Upper lobe of left lung (tissue), 6 donors: ENCODE measurements around the gene SLC25A44. TPM values are rescaled to one million over a fixed set of nuclear protein-coding genes. Genes with fewer than 3 reads are reported as not detected.

ENCODE experiments used
- ATAC-seq, 2 donors: fragments of 200-7000 bp; cut with Tn5 transposase; one replicate each; pipeline ENCODE4 v1.9.1; 2022; ENCODE audit warnings: mild to moderate bottlenecking in 2 of 2, moderate library complexity in 2 of 2; ENCODE audit not compliant: low FRiP score in 2 of 2
- DNase-seq, 2 donors: peaks; one replicate each; pipeline ENCODE4 v3.0.0-alpha.2; 2019 to 2020
- H3K27ac ChIP-seq, 4 donors: fragments of 200-600 bp; sonication (generic); one replicate each; pipeline ENCODE4 v1.5.1; 2016 to 2019
- H3K27me3 ChIP-seq, 4 donors: fragments of 200-600 bp; sonication (generic); one replicate each; pipeline ENCODE4 v1.5.1; 2017 to 2019
- H3K36me3 ChIP-seq, 4 donors: fragments of 200-600 bp; sonication (generic); one replicate each; pipeline ENCODE4 v1.5.1; 2016 to 2019
- H3K4me1 ChIP-seq, 4 donors: fragments of 200-600 bp; sonication (generic); one replicate each; pipeline ENCODE4 v1.5.1; 2018 to 2019
- H3K4me3 ChIP-seq, 4 donors: fragments of 200-600 bp; sonication (generic); one replicate each; pipeline ENCODE4 v1.5.1; 2017 to 2019; ENCODE audit warnings: mild to moderate bottlenecking in 2 of 4, moderate library complexity in 1 of 4
- H3K9me3 ChIP-seq, 4 donors: fragments of 200-600 bp; sonication (generic); one replicate each; pipeline ENCODE4 v1.5.1; 2018 to 2019
- CTCF ChIP-seq, 6 experiments: fragments of 450-650 bp in 4 of 6; fragments of 200-600 bp in 2 of 6; sonication (generic) in 2 of 6; IDR thresholded peaks; one replicate each; pipeline ENCODE4 v1.5.1; 2016 to 2019; ENCODE audit warnings: antibody characterized with exemption in 6 of 6
- EP300 ChIP-seq, 4 donors: sonication (generic); formaldehyde crosslinking; IDR thresholded peaks; one replicate each; pipeline ENCODE4 v1.5.1; 2017; ENCODE audit warnings: antibody characterized with exemption in 4 of 4, control low read depth in 2 of 4
- POLR2A ChIP-seq, 4 donors: fragments of 450-650 bp; IDR thresholded peaks; one replicate each; pipeline ENCODE4 v1.5.1; 2016 to 2017; ENCODE audit warnings: antibody characterized with exemption in 4 of 4, mild to moderate bottlenecking in 2 of 4
- POLR2AphosphoS5 ChIP-seq, 2 donors: sonication (generic); formaldehyde crosslinking; IDR thresholded peaks; one replicate each; pipeline ENCODE4 v1.5.1; 2017; ENCODE audit warnings: antibody characterized with exemption in 2 of 2
- WGBS, 2 donors: methylation state at CpG; one replicate each; pipeline ENCODE4 v1.1.5; 2017 to 2018; 5-methylcytosine and 5-hydroxymethylcytosine counted together
- total RNA-seq, 6 donors: library from RNA; depleted of rRNA in 4 of 6; stranded (reverse); fragments of >200 nt in 4 of 6; gene quantifications; one replicate each; pipeline versions ENCODE4 v1.1.0 to v1.2.1, GENCODE V29; 2016 to 2021
- donor health status: DM: no; HTN: no; CAD: no; lungs with moderate emphysema.
- donor health status: DM: no; HTN: yes; CAD: no; lungs with severe emphysema.

Gene SLC25A44
- total RNA-seq, 6 donors from 2014 or later, result 11.0 to 27.4 (median 21.1) TPM

GRCh38 chr1:156236164-156236563 lies 42.3 kb downstream of the SLC25A44 start:
- no peak for ATAC-seq
- peaks cover 43 to 70% (median 60%) of the 10 kb centered on the region in 4 donors for H3K36me3 ChIP-seq
- TF ChIP-seq POLR2AphosphoS5 (IDR thresholded peaks at IDR 0.05) (no peak), EP300 (IDR thresholded peaks at IDR 0.05) (no peak), CTCF (IDR thresholded peaks at IDR 0.05) (no peak), POLR2A (IDR thresholded peaks at IDR 0.05) (no peak)
- DNase-seq, result no peak
- H3K4me3 ChIP-seq, result no peak overlapping the region
- WGBS, 2 donors, result 89 to 94% methylated on average over 5 to 12 of the region's 12 CpGs
- no peak overlapping the region for H3K27ac ChIP-seq
- no peaks in the 10 kb centered on the region for H3K4me1 ChIP-seq
- H3K9me3 ChIP-seq, result no peaks in the 10 kb centered on the region
- no peaks in the 10 kb centered on the region for H3K27me3 ChIP-seq

- WGBS, 2 donors, result 89 to 94% methylated on average over 5 of the region's 5 CpGs
- peaks cover 43 to 80% (median 64%) of the 10 kb centered on the region in 4 donors for H3K36me3 ChIP-seq
- no peaks in the 10 kb centered on the region for H3K9me3 ChIP-seq
- H3K27ac ChIP-seq, result no peak overlapping the region
- TF ChIP-seq CTCF (IDR thresholded peaks at IDR 0.05) (no peak), EP300 (IDR thresholded peaks at IDR 0.05) (no peak), POLR2AphosphoS5 (IDR thresholded peaks at IDR 0.05) (no peak), POLR2A (IDR thresholded peaks at IDR 0.05) (no peak)
- H3K27me3 ChIP-seq, result no peaks in the 10 kb centered on the region
- no peak for DNase-seq
- no peak for ATAC-seq
- H3K4me1 ChIP-seq, result no peaks in the 10 kb centered on the region
- H3K4me3 ChIP-seq, result no peak overlapping the region
Observed at GRCh38 chr1:156238248-156238647, 44.3 kb downstream of the SLC25A44 start.

- no peaks in the 10 kb centered on the region for H3K9me3 ChIP-seq
- peaks cover 9 to 16% (median 15%) of the 10 kb centered on the region in 4 donors for H3K4me1 ChIP-seq
- DNase-seq (no peak), ATAC-seq (no peak)
- TF ChIP-seq POLR2AphosphoS5 (IDR thresholded peaks at IDR 0.05), result no peak
- TF ChIP-seq CTCF (IDR thresholded peaks at IDR 0.05), result no peak
- TF ChIP-seq POLR2A (IDR thresholded peaks at IDR 0.05), result no peak
- TF ChIP-seq EP300 (IDR thresholded peaks at IDR 0.05), result no peak
- H3K27me3 ChIP-seq, result peaks cover 0 to 8% (median 0%) of the 10 kb centered on the region in 4 donors
- no peak overlapping the region for H3K27ac ChIP-seq
- 59 to 69% methylated on average over 13 to 15 of the region's 15 CpGs for WGBS, 2 donors
- peaks cover 25 to 60% (median 39%) of the 10 kb centered on the region in 4 donors for H3K36me3 ChIP-seq
- no peak overlapping the region for H3K4me3 ChIP-seq
Observed at GRCh38 chr1:156241311-156241811, 47.5 kb downstream of the SLC25A44 start.

- DNase-seq (no peak), ATAC-seq (no peak)
- H3K4me1 ChIP-seq, result peaks cover 9 to 22% (median 19%) of the 10 kb centered on the region in 4 donors
- H3K27ac ChIP-seq, result no peak within 1 kb of the TSS
- TF ChIP-seq CTCF (IDR thresholded peaks at IDR 0.05), result no peak
- no peak for TF ChIP-seq EP300 (IDR thresholded peaks at IDR 0.05)
- no peak for TF ChIP-seq POLR2A (IDR thresholded peaks at IDR 0.05)
- TF ChIP-seq POLR2AphosphoS5 (IDR thresholded peaks at IDR 0.05), result no peak
- 82 to 84% methylated on average over 6 to 14 of the region's 14 CpGs for WGBS, 2 donors
- peaks cover 0 to 8% (median 0%) of the 10 kb centered on the region in 4 donors for H3K27me3 ChIP-seq
- H3K4me3 ChIP-seq, result no peak within 1 kb of the TSS
- H3K9me3 ChIP-seq, result no peaks in the 10 kb centered on the region
- peaks cover 20 to 54% (median 33%) of the 10 kb centered on the region in 4 donors for H3K36me3 ChIP-seq
Observed at GRCh38 chr1:156241926-156242325, 48.0 kb downstream of the SLC25A44 start, which contains the start of gene BGLAP. Gene BGLAP, plus strand, starts transcription at chr1:156242184. Its CDS starts 48 bp downstream, at chr1:156242232.

DNA sequence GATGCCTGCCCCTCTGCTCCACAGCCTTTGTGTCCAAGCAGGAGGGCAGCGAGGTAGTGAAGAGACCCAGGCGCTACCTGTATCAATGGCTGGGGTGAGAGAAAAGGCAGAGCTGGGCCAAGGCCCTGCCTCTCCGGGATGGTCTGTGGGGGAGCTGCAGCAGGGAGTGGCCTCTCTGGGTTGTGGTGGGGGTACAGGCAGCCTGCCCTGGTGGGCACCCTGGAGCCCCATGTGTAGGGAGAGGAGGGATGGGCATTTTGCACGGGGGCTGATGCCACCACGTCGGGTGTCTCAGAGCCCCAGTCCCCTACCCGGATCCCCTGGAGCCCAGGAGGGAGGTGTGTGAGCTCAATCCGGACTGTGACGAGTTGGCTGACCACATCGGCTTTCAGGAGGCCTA lies 48.8 kb downstream of the SLC25A44 start:
- Histone ChIP-seq H3K36me3 (peaks cover 13 to 46% (median 29%) of the 10 kb centered on the region in 4 donors), H3K4me1 (peaks cover 13 to 30% (median 27%) of the 10 kb centered on the region in 4 donors), H3K4me3 (no peak overlapping the region), H3K9me3 (no peaks in the 10 kb centered on the region), H3K27ac (no peak overlapping the region), H3K27me3 (peaks cover 0 to 8% (median 0%) of the 10 kb centered on the region in 4 donors)
- ATAC-seq (no peak), DNase-seq (no peak)
- TF ChIP-seq POLR2A (IDR thresholded peaks at IDR 0.05), result no peak
- TF ChIP-seq CTCF (IDR thresholded peaks at IDR 0.05), result no peak
- TF ChIP-seq EP300 (IDR thresholded peaks at IDR 0.05), result no peak
- TF ChIP-seq POLR2AphosphoS5 (IDR thresholded peaks at IDR 0.05), result no peak
- 83 to 88% methylated on average over 5 to 10 of the region's 10 CpGs for WGBS, 2 donors
